ENCODE data around the gene C6orf47.

GRCh38 chr6:31619805-31620585 is 40.6 kb downstream of the C6orf47 start:
- peak; percentile 52 to 93 (median 89) for TF ChIP-seq POLR2AphosphoS5 (IDR thresholded peaks at IDR 0.05)
- no peak for TF ChIP-seq CTCF (IDR thresholded peaks at IDR 0.05)
- no peak for TF ChIP-seq EP300 (IDR thresholded peaks at IDR 0.05)
- TF ChIP-seq POLR2A (IDR thresholded peaks at IDR 0.05) = peak in 2 of 4 donors; percentile 82 to 95

Measured in stomach (tissue), 4 donors.